ENCODE results near the gene FLYWCH2. TPM values are rescaled to one million over a fixed set of nuclear protein-coding genes. Genes with fewer than 3 reads are reported as not detected.

Gene FLYWCH2
- total and polyA plus RNA-seq, 9 of the 15 experiments (the other 6 are each of a cell fraction or from before 2014, with no cell fraction given): 0.70 to 55.5 (median 7.6) TPM

- TF ChIP-seq CXXC5 (CRISPR knock-in tag; IDR thresholded peaks at IDR 0.05) (peak; percentile 95), ZNF639 (CRISPR knock-in tag; conservative IDR thresholded peaks at IDR 0.05 in 1 of 2, IDR thresholded peaks at IDR 0.05 in 1 of 2) (peak in 1 of 2 experiments; percentile 93; a peak in 2 of 4 replicates), NFIC (IDR thresholded peaks at IDR 0.05) (peak; percentile 32; the same call in 1 of the 2 replicates), BHLHE40 (IDR thresholded peaks at IDR 0.05; ENCODE audit: low read length) (peak; percentile 49; the same call in 1 of the 2 replicates), STAT5B (CRISPR knock-in tag; IDR thresholded peaks at IDR 0.05) (no peak), TCF3 (CRISPR knock-in tag; IDR thresholded peaks at IDR 0.05) (peak; percentile 11), MNT (conservative IDR thresholded peaks at IDR 0.05) (peak; percentile 68 to 86), ZFP91 (CRISPR knock-in tag; IDR thresholded peaks at IDR 0.05) (no peak), MEF2D (tag; conservative IDR thresholded peaks at IDR 0.05; ENCODE audit: low read depth) (no peak), PKNOX1 (IDR thresholded peaks at IDR 0.05) (peak; percentile 88), ZBTB43 (CRISPR knock-in tag; IDR thresholded peaks at IDR 0.05) (no peak), SIN3A (IDR thresholded peaks at IDR 0.05; ENCODE audit: borderline replicate concordance in 2 of 2, control insufficient read depth in 1 of 2, low read depth in 2 of 2, low read length in 2 of 2) (peak in 1 of 2 experiments; percentile 39; a peak in 1 of 4 replicates), SUPT5H (IDR thresholded peaks at IDR 0.05) (no peak), ZNF347 (CRISPR knock-in tag; IDR thresholded peaks at IDR 0.05; ENCODE audit: low read depth) (no peak), HMGN3 (IDR thresholded peaks at IDR 0.05; ENCODE audit: borderline replicate concordance, extremely low read depth, insufficient read length, low read depth, low read length) (peak; percentile 77), SIX5 (IDR thresholded peaks at IDR 0.05; ENCODE audit: borderline replicate concordance in 1 of 2, insufficient read depth in 1 of 2, low read depth in 1 of 2, low read length in 2 of 2) (no peak), L3MBTL2 (IDR thresholded peaks at IDR 0.05) (peak; percentile 72)
These were observed 28.8 kb downstream of the FLYWCH2 start, which contains the start of gene FLYWCH1 (continued) for GRCh38 chr16:2911638-2912329.
